ENCODE measurements around the gene ING3.

DNA sequence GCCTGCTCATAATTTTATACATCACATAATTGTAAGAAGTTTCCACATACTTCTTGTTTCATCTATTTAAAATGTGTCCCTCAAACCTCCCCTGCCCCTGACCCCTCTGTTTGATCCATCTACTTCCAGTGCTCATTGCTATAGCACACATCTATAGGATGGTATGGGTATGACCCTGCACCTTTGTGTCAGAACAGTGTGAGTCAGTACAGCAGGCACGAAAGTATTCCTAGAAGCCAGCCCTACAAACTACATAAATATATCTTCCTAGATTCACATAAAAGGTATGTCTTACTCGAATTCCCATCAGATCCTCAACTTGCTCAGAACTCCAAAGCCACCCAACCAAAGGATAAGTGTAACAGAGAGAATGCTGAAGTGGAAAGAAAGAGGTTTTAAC lies 25.7 kb upstream of the ING3 start:
- TF ChIP-seq, protein P1, sequence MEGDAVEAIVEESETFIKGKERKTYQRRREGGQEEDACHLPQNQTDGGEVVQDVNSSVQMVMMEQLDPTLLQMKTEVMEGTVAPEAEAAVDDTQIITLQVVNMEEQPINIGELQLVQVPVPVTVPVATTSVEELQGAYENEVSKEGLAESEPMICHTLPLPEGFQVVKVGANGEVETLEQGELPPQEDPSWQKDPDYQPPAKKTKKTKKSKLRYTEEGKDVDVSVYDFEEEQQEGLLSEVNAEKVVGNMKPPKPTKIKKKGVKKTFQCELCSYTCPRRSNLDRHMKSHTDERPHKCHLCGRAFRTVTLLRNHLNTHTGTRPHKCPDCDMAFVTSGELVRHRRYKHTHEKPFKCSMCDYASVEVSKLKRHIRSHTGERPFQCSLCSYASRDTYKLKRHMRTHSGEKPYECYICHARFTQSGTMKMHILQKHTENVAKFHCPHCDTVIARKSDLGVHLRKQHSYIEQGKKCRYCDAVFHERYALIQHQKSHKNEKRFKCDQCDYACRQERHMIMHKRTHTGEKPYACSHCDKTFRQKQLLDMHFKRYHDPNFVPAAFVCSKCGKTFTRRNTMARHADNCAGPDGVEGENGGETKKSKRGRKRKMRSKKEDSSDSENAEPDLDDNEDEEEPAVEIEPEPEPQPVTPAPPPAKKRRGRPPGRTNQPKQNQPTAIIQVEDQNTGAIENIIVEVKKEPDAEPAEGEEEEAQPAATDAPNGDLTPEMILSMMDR (conservative IDR thresholded peaks at IDR 0.05; ENCODE audit: low read depth, low read length), result no peak
- TF ChIP-seq EZH2 (IDR thresholded peaks at IDR 0.05; ENCODE audit: borderline replicate concordance, low read depth, low read length, poor library complexity, severe bottlenecking), result no peak
